ENCODE results near the gene CH25H. TPM values are rescaled to one million over a fixed set of nuclear protein-coding genes. Genes with fewer than 3 reads are reported as not detected.
"Not testable (repeated sequence)": the region's sequence is repeated elsewhere in the genome, so short reads cannot be mapped to it uniquely, and the experiment has no call there.

CH25H gene
- total RNA-seq, 2 donors from 2014 or later, result 0.98 to 1.8 TPM

- no peak overlapping the region for H3K4me3 ChIP-seq
- TF ChIP-seq, protein P1, sequence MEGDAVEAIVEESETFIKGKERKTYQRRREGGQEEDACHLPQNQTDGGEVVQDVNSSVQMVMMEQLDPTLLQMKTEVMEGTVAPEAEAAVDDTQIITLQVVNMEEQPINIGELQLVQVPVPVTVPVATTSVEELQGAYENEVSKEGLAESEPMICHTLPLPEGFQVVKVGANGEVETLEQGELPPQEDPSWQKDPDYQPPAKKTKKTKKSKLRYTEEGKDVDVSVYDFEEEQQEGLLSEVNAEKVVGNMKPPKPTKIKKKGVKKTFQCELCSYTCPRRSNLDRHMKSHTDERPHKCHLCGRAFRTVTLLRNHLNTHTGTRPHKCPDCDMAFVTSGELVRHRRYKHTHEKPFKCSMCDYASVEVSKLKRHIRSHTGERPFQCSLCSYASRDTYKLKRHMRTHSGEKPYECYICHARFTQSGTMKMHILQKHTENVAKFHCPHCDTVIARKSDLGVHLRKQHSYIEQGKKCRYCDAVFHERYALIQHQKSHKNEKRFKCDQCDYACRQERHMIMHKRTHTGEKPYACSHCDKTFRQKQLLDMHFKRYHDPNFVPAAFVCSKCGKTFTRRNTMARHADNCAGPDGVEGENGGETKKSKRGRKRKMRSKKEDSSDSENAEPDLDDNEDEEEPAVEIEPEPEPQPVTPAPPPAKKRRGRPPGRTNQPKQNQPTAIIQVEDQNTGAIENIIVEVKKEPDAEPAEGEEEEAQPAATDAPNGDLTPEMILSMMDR (IDR thresholded peaks at IDR 0.05), result no peak
- peaks cover 0 to 9% of the 10 kb centered on the region in 2 donors for H3K4me1 ChIP-seq
- H3K9me3 ChIP-seq, result no peaks in the 10 kb centered on the region
- DNase-seq (ENCODE audit: low spot score), result no peak
- H3K27ac ChIP-seq, result no peak overlapping the region
- H3K27me3 ChIP-seq, result no peaks in the 10 kb centered on the region
- no peaks in the 10 kb centered on the region for H3K36me3 ChIP-seq
Measured at GRCh38 chr10:89202033-89202425, 5.1 kb downstream of the CH25H start.

GRCh38 chr10:89201345-89202032, 5.6 kb downstream of the CH25H start:
- DNase-seq (ENCODE audit: low spot score), result no peak
- Histone ChIP-seq H3K4me1 (peaks cover 0 to 3% of the 10 kb centered on the region in 2 donors), H3K36me3 (no peaks in the 10 kb centered on the region), H3K9me3 (no peaks in the 10 kb centered on the region), H3K27me3 (no peaks in the 10 kb centered on the region), H3K27ac (no peak overlapping the region), H3K4me3 (no peak overlapping the region)
- TF ChIP-seq, protein P1 (IDR thresholded peaks at IDR 0.05), result no peak

DNA sequence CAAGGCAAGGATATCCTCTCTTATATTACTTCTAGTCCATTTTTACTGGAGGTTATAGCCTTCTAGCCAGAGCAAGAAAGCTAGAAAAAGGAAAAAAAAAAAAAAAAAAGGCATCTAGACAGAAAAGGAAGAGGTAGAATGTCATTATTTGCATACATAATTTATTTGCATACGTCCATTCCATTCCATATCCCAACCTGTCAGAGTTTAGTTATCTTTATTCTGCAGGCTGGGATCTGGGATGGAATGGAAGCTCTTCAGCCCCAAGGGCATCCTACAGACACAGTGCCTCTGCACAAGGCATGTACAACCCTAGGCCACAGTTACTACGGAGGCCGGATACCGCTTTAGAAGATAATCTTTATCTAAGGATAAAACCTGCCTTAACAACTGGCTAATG, 9.6 kb downstream of the CH25H start:
- H3K27me3 ChIP-seq, result no peaks in the 10 kb centered on the region
- H3K9me3 ChIP-seq, result no peaks in the 10 kb centered on the region
- H3K36me3 ChIP-seq, result no peaks in the 10 kb centered on the region
- DNase-seq (ENCODE audit: low spot score), result no peak
- TF ChIP-seq, protein P1 (IDR thresholded peaks at IDR 0.05), result no peak
- no peak overlapping the region for H3K4me3 ChIP-seq
- H3K27ac ChIP-seq, result no peak overlapping the region
- no peaks in the 10 kb centered on the region for H3K4me1 ChIP-seq

DNA sequence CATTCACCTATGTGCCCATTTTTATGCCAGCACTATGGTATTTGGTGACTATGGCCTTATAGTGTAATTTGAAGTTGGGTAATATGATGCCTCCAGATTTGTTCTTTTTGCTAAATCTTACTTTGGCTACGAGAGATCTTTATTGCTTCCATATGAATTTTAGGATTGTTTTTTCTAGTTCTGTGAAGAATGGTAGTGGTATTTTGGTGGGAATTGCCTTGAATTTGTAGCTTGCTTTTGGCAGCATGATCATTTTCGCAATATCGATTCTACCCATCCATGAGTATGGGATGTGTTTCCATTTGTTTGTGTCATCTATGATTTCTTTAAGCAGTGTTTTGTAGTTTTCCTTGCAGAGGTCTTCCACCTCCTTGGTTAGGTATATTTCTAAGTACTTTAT, 15.8 kb downstream of the CH25H start:
- not testable (repeated sequence) for H3K4me1 ChIP-seq; H3K27me3 ChIP-seq; H3K27ac ChIP-seq; H3K36me3 ChIP-seq; DNase-seq (ENCODE audit: low spot score); H3K9me3 ChIP-seq; H3K4me3 ChIP-seq

DNA sequence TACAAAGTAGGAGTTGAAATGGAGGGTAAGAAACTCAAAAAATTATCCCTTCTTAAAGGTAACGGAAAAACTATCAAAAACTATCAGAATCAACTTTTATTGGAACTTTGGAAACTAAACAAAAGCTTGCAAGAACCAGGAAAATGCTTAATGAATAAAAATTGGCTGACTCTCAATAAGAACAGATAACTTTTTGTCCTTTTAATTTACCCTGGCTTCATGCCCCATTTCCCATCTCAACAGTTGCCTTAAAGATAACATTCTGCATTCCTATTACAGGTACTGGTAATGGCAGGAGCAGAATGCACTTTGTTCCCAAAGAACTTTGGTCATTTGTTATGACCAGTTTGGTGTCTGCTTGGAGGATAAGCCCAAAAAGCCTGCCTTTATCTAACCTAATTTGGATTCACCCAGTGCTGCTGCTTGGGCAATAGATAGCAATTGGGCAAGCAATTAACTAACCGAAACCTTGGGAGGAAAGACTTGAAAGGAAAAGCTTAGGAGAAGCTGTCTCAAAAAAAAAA, 17.8 kb downstream of the CH25H start:
- Histone ChIP-seq H3K4me3 (no peak overlapping the region), H3K36me3 (no peaks in the 10 kb centered on the region), H3K4me1 (no peaks in the 10 kb centered on the region), H3K9me3 (no peaks in the 10 kb centered on the region), H3K27me3 (no peaks in the 10 kb centered on the region), H3K27ac (no peak overlapping the region)
- no peak for DNase-seq (ENCODE audit: low spot score)
- TF ChIP-seq, protein P1 (IDR thresholded peaks at IDR 0.05), result no peak

DNA sequence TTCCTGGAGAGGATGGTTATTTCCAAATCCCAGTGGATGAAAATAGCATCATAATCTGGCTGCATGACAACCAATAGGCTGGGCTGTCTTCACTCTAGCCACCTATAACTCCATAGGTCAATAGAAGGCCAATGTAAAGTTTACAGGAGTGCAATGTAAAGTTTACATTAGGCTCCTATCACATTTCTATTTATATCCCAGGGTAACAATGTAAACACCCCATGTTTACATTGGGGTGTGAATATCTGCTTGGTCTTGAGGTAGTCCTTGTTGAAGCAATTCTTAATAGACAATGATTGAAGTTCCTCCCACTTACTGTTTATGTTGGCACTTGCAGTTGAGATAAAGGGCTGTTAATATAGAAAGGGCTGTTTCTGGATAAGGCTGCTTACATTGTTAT, 21.5 kb downstream of the CH25H start:
- DNase-seq (ENCODE audit: low spot score), result no peak
- Histone ChIP-seq H3K27ac (no peak overlapping the region), H3K4me1 (no peaks in the 10 kb centered on the region), H3K9me3 (no peaks in the 10 kb centered on the region), H3K4me3 (no peak overlapping the region), H3K27me3 (no peaks in the 10 kb centered on the region), H3K36me3 (no peaks in the 10 kb centered on the region)
- TF ChIP-seq, protein P1 (IDR thresholded peaks at IDR 0.05), result no peak

Data from right atrium auricular region (tissue), 2 donors.